Inferior parietal cortex (tissue), 1 donor: ENCODE data around the gene GPR149.
A peak's percentile ranks its signal among the peaks of the same experiment; 100 is the strongest.
"Not testable (repeated sequence)": the region's sequence is repeated elsewhere in the genome, so short reads cannot be mapped to it uniquely, and the experiment has no call there.

Experiments used
- DNase-seq: peaks from one replicate; pipeline ENCODE4 v3.0.0-alpha.2; 2016; ENCODE audit errors: extremely low spot score

The GPR149 gene, protein sequence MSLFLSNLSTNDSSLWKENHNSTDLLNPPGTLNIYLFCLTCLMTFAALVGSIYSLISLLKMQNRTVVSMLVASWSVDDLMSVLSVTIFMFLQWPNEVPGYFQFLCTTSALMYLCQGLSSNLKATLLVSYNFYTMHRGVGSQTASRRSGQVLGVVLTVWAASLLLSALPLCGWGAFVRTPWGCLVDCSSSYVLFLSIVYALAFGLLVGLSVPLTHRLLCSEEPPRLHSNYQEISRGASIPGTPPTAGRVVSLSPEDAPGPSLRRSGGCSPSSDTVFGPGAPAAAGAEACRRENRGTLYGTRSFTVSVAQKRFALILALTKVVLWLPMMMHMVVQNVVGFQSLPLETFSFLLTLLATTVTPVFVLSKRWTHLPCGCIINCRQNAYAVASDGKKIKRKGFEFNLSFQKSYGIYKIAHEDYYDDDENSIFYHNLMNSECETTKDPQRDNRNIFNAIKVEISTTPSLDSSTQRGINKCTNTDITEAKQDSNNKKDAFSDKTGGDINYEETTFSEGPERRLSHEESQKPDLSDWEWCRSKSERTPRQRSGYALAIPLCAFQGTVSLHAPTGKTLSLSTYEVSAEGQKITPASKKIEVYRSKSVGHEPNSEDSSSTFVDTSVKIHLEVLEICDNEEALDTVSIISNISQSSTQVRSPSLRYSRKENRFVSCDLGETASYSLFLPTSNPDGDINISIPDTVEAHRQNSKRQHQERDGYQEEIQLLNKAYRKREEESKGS

DNA sequence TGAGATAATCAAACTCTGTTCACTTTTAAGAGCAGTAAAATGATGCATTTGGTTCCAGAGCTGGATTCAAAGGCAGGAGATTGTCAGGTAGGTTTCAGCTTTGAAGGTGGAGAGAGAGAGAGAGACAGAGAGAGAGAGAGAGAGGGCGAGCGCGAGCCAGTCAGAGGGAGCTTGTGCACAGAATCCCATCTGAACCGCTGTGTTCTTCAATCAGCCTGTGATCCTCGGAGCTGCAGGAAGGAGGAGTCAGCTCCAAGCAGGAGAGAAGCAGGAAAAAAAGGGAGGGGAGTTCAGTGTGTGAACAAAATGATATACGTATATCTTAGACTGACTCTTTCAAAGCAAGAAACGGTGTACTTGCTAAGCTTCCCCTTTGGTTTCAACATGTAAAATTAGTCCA, at the start of gene GPR149:
TSS of gene GPR149 (minus strand) at position 177 of the 400 bp plus-strand sequence. CDS start 575 bp downstream, outside the sequence.
- no peak for DNase-seq

DNA sequence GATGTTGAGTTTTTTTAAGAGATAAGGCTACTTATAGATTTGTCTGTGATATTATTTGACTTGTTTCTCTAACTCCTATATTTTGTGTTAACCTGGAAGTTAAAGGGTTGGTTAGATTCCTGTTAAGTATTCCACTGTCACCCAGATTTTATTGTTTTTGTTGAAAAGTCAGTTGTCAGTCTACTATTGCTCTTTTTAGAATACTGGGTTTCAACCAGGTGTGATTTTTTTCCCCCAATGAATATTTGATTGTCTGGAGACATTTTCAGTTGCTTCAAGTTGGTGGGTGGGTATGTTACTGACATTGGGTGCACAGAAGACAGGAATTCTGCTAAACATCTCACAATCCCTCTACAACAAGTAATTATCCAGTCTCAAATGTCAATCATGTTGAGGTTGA, 43.8 kb upstream of the GPR149 start:
- DNase-seq: no peak

DNA sequence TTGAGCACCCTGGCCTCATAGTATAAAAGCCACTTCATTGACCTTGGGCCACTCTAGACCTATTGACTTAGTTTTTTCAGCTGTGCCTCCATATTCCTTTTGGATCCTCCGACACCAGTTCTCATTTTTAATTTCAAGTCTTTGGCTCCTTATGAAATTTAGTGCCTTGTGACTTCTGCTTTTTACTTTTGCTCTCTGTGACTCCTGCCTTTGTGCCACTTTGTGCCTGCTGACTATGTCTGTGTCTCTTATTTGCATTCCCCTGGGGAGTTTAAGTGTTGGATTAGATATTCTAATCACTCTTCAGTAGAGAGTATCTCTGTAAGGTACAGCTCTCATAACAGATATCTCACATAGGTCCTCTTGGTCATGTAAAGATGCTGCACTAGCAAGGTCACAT, 39.6 kb upstream of the GPR149 start:
- DNase-seq: no peak

DNA sequence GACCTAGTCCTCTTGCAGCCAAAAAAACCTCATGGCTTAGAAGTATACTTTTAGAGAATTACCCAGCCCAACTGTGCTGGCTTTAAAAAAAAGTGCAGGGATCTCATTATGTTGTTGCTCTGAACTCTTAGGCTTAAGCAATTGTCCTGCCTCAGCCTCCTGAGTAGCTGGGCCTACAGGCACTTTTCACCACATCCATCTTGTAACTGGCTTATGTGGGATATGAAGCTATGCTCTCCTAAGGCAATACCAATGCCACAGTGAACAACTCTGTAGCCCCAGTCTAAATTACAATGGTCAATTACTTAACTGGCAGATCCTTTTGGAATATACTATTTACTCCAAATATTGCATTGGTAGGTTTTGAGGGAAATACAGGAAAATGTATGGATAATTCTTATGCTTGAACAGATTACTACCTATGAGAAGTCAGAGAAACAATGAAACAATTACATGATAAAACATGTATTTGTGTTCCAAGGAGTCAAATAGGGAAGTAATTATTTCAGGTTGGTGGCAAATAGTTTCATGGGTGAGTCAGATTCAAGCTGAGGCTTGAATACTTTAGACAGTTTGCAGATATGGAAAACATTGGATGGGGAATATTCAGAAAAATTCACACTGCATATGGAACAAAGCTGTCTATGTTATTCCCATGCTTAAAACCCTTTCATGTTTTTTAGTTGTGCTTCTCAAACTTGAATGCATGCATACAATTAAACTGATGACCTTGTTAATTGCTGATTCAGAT, 34.6 kb upstream of the GPR149 start:
- no peak for DNase-seq

DNA sequence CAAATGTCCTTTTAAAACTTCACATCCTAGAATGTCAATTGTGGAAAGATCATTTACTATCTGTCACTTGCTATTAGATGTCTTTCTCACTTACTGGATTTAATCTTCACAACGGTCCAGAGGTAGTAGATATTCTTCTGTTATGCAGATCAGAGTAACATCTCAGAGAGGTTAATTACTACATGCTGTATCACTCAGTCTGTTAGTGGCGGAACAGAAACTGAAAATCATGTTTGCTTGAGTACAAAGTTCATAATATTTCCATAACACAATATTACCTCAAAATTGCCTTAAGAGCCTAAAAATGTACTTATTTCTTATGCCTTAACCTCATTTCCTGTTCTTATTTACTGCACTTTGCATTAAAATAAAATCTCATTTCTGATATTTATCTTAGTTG, 28.6 kb upstream of the GPR149 start:
- no peak for DNase-seq

DNA sequence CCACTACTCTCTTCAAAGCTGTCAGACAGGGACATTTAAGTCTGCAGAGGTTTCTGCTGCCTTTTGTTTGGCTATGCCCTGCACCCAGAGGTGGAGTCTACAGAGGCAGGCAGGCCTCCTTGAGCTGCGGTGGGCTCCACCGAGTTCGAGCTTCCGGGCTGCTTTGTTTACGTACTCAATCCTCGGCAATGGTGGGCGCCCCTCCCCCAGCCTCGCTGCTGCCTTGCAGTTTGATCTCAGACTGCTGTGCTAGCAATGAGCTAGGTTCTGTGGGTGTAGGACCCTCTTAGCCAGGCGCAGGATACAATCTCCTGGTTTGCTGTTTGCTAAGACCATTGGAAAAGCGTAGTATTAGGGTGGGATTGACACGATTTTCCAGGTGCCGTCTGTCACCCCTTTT, 9.1 kb upstream of the GPR149 start:
- not testable (repeated sequence) for DNase-seq

DNA sequence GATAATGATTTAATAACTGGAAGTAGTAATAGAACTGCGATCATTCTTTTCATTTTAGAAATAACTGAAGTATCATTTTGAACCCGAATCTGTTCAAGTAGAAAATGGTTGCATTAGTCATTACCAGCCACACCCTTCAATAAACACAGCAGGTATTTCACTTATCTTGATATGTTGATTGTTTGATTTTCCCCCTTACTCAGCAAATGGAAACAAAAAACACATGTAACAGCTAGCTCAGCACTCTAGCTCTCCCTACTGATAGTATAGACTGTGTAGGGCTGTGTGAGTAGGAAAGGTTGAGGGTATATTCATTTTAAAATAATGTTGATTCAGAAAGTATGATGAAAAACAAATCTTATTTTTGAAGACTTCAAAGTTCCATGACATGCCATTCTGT, 1.1 kb upstream of the GPR149 start:
- no peak for DNase-seq

DNA sequence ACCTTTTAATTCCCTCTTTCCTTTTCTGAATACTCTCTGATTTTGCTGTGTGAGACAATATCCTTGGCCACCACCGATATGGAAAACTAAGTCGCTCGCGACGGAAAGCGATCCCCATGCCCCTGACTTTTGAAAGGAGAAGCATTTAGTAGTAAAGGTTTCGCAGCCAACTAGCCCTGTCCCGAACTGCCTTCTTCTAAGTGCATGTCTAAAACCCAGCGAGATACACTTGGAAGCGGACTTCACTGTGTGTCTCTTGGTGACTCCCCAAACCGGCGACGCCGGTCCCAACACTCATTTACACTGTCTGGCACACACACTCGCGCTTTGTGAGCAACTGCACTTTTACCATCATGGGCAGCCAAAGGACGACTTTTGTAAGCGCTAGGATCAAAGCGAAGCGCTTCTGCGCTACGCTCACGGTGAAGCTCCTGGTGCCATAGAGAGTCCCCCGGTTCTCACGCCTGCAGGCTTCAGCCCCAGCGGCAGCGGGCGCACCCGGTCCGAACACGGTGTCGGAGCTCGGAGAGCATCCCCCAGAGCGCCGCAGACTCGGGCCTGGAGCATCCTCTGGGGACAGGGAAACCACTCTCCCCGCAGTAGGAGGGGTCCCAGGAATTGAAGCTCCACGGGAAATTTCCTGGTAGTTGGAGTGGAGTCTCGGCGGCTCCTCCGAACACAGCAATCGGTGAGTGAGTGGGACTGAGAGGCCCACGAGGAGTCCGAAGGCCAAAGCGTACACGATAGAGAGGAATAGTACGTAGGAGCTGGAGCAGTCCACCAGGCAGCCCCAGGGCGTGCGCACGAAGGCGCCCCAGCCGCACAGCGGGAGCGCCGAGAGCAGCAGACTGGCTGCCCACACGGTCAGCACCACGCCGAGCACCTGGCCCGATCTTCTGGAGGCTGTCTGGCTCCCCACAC, 1.4 kb downstream of the GPR149 start:
- no peak for DNase-seq

DNA sequence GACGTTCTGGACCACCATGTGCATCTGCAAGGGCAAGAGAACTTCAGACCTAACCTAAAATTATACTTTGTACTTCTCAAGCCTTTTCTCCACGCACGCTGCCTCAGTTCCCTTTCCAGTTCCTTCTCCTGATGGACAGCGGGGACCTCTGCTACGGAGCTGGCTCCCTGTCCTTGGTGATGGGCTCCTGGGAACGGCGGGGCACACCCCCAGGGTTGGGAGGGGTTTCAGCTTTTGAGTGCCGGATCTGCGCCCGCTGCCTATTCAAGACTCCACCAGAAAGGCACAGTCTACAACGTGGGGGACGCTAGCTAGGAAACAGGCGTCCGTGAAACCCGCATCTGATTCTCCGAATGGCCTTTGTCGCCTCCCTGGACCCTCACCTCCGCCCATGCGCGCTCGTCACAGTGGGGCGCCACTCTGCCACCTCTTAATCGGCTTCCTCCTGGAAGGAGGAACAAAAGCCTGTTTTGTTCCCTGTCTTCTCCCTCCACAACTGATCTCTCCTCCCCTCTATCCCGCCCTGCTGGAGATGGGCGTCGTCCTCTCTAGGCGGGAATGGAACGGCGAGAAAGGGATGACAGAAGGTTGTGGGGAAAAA, 2.2 kb downstream of the GPR149 start:
- no peak for DNase-seq

DNA sequence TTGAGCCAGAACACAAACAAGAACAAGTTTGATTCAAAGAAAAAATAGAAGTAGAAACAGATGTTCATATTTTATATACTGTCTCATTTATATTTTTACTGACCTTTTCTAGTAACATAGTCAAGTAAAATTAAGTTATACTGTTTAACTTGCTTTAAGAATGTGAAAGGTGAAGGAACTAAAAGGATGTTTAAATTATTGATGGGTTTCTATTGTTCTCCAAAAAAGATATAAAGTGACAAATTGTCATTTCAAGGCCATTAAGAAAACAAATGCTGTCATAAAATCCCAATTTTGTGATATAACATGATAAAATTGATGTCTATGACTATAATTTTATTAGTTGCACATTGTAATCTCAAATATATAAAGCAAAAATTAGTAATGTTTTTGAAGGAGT, 7.3 kb downstream of the GPR149 start:
- no peak for DNase-seq

DNA sequence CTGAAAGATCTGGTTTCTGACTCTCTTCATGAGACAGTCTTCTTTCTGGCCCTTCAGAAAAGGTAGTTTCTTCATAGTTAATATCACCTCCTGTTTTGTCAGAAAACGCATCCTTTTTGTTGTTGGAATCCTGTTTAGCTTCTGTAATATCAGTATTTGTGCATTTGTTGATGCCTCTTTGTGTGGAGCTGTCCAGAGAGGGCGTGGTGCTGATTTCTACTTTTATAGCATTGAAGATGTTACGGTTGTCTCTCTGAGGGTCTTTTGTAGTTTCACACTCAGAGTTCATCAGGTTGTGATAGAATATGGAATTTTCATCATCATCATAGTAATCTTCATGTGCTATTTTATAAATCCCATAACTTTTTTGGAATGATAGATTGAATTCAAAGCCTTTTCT, 8.9 kb downstream of the GPR149 start:
- no peak for DNase-seq

DNA sequence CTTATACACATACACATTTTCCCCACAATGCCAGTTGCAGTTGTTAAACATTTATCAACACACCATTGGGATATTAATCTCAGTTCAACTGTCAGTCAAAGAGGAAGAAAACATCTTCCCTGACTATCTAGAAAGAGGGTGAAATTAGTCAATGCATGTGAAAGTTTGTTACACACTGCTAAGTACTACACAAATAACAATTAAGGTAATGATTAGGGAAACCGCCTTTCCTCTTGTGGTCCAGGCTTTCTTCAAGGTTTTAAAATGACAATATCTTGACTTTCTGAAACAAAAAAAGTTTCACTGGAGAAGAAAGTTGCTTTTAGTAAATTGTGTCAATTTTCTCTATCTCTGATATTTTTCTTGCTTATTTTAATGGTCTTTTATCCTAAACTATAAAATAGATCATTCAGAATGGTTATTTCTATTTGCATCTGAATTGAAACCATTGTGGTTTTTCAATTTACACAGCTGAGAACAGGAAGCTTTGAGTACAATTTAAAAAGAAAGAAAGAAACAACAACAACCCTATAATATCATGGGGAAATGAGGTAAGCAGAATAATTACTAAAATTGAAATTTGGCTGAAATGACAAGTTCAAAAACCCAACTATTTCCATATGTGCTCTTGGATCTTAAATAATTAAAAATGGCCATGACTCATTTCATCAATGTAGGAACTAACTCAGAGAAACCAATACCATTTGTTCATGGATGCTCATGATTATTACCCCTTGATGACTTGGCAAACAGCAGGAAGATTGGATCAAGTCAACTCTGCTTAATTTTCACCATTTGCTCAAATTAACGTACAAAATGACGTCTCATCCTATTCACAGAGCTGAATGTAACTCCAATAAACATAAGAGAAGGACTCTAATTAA, 31.7 kb downstream of the GPR149 start:
- DNase-seq: no peak

DNA sequence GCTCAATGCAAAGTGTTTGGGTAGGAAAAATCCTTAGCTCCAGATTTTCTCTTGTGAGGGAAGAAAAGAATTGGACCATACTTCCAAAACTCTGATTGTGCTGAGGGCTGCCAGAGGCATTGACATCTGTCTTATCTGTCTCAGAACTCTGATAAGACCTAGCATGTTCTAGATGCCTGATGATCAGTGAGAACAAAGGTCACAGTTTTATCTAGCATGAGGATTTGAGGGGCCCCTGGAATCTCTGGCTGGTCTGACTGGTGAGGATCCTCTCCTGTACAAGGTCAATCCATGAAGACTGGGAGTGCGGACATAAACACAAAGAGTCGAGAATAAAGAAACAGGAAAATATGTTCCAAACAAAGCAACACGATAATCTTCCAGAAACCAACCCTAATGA, 40.1 kb downstream of the GPR149 start:
- no peak for DNase-seq

DNA sequence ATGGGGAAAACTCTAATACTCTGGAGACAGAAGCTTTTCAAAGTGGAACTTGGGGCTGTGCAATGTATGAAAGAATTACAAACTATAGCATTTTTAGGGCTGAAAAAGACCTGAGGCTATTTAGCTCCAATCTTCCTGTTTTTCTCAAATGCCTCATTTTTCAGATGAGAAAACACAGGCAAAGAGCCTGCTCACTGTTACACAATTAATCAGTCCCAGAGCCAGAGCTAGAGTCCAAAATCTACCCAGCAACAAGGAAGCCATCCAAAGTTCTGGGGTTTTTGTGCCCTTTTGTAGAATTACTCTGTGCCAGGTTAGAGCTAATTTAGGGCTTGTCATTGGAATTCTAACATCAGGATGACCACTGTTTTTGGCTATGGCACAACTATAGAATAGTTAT, 45.5 kb downstream of the GPR149 start:
- peak; percentile 12 for DNase-seq

DNA sequence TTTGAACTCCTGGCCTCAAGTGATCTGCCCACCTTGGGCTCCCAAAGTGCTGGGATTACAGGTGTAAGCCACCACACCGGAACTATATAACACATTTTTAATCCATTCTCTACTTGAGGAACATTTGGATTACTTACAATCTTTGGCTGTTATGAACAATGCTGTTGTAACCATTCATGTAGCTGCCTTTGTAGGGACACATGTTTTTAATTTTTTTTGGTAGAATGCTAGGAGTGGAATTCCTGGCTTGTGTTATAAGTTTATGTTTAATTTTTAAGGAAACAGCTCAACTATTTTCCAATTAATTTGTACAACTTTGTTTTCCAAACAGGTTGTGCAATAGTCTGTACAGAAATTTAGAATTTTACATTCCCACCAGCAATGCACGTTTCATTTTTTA, 51.7 kb downstream of the GPR149 start:
- no peak for DNase-seq

DNA sequence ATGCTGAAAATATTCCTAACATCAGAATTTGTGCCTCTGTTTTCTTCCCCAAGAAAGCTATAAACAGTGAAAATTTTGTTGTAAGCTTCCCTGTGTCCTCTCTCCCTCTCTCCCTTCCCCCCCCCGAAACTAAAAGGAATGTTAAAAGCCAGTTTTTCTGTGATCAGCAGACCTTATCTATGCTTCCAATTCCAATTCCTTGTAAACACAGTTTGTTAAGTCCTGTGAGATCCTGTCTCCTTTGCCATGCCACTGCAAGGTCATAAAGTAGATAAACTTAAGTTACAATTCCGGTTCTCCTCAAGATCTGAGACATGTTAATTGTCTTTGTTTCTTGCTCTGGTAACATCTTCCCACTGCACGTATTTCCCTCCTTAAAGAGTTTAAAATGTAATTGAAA, 62.8 kb downstream of the GPR149 start:
- DNase-seq: no peak

DNA sequence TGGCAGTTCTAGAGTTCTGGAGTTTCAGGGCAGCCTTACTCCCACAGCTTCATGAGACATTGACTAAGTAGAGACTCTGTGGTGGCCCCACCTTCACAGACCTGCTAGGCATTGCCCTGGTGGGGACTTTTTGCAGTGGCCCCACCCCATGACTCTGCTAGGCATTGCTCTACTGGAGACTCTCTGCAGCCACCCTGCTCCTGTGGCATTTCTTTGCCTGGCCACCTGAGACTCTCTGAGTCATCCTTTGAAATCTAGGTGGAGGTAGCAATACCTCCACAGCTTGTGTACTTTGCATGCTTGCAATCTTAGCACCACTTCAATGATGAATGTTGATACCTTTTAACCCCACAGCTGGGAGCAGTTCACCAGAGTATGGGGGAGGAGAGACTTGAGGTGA, 65.1 kb downstream of the GPR149 start:
- no peak for DNase-seq

DNA sequence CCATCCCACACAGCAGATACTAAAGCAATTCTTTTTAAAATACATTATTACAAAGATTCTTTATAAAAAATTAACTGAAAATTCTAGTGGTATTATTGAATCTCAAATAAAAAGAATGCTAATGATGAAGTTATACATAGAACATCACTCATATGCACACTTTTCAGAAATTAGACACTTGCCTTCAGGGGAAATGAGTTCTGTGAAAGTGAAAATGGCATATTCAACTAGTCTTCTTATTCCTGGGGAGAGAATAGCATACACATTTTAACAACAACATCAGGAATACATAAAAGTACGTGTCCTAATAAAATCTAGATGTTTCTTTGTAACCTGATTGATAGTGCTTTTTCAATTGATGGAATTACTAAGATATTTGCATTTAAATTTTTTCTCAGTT, 68.9 kb downstream of the GPR149 start:
- DNase-seq: no peak

DNA sequence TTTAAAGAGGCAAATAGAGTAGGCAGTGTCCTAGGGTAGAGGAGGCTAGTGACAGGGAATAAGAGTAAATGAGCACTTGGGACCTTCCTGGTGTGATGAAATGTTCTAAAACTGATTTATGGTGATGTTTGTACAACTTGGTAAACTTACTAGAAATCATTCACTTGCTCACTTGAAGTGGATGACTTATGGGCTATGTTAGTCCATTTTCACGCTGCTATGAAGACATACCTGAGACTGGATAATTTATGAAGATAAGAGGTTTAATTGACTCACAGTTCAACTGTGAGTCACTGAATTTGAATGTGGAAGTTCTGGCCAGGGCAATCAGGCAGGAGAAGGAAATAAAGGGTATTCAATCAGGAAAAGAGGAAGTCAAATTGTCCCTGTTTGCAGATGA, 74.0 kb downstream of the GPR149 start:
- DNase-seq: no peak

DNA sequence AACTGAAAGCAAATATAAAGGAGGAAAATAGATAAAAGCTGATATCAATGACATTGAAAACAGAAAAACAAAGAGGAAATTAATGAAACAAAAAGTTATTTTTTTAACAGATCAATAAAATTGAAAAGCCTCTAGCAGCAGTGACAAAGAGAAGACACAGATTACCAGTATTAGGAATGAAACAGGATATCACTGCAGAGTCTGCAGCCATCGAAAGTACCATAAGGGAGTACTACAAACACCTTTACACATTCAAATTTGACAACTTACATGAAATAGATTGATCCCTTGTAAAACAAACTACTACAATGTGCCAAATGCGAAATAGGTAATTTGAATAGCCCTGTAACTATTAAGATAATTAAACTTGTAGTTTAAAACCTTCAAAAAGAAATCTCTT, 80.8 kb downstream of the GPR149 start:
- no peak for DNase-seq
